GM21447 (cell line): ENCODE data around the gene EPS8.
"Not testable (repeated sequence)": the region's sequence is repeated elsewhere in the genome, so short reads cannot be mapped to it uniquely, and the experiment has no call there.

Experiments used
- ATAC-seq: cut with Tn5 transposase; IDR thresholded peaks from one replicate; pipeline ENCODE4 v1.9.1; 2021; ENCODE audit not compliant: unreplicated experiment

EPS8 gene

DNA sequence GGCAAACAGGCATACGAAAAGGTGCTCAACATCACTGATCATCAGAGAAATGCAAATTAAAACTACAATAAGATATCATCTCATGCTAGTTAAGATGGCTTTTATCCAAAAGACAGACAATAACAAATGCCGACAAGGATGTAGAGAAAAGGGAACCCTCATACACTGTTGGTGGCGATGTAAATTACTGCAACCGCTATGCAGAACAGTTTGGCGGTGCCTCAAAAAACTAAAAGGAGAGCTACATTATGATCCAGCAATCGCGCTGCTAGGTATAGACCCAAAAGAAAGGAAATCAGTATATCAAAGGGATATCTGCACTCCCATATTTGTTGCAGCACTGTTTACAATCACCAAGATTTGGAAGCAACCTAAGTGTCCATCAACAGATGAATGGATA, 27.0 kb downstream of the EPS8 start:
- not testable (repeated sequence) for ATAC-seq

DNA sequence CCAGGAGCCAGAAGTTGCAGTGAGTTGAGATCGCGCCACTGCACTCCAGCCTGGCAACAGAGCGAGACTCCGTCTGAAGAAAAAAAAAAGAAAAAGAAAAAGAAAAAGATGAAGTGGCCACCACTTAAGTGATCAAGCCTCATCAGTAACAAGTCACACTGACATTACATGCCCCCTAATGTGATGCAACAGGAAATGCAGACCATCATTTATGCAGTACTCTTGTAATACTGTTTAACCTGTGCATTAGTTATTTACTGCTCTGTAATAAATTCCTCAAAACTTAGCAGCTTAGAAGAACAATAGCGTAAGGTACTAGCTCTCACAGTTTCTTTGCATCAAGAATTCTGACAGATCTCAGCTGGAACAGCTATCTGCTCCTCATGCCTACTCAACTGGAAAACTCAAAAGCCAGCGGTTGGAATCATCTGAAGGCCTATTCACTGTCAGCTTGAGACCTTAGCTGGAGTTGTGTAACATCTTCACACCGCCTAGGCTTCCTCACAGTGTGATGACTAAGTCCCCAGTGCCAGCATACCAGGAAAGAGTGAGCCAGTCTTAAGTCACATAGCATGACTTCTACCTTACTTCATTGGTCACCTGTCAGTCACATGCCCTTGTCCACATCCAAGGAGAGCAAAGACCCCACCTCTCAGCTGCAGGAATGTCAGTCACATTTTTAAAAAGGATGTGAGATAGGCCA, 31.5 kb downstream of the EPS8 start:
- ATAC-seq, result no peak

DNA sequence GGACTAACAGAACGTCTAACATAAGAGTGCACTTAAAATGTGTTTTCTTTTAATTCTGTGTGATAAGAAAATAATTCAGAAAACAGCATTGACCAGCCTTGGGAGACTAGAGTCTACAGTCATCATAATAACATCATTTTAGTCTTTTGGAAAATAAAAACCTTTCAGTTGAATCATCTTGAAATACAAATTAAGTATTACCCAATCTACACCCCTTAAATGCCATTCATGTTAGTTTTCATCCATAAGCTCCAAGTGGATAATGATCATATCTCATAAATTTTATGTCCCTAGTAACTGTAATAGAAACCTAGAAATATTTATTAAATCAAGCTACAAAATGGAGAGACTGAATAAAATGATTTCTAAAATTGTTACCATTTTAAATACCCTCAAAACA, 32.4 kb downstream of the EPS8 start:
- ATAC-seq, result no peak

DNA sequence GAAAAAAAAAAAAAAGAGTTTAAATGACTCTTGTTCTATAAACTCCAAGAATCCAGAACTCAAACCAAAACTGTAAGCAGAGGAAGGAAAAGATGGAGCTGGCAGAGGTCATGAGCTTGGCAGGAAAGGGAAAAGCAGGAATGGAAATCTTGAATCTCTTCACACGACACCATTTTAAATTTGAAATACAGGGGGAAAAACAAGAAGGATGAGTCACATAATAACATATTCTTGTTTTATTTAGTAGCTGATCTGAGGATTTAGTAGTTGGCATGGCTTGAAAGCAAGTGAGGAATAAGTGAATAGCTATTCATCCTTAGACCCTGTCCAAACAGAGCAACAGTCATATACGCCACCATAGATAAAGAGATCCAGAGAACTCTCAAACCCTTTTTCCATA, 35.0 kb downstream of the EPS8 start:
- ATAC-seq, result no peak

DNA sequence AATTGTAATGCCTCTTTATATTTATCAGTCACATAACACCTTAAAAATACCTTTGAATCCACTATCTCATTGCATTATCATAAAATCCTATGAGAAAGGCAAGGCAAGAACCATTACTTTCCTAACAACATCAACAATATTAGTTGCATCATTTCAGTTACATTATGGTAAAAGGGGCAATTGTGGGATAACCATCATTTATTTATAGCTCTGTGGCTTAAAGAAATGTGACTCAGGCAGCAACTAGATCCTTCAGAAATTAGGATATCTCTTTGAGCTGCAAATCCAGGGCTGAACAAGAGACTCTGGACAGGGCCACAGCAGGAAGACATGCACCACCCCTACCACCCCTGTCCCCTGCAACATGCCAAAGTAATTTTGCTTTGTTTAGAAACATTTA, 36.4 kb downstream of the EPS8 start:
- no peak for ATAC-seq

DNA sequence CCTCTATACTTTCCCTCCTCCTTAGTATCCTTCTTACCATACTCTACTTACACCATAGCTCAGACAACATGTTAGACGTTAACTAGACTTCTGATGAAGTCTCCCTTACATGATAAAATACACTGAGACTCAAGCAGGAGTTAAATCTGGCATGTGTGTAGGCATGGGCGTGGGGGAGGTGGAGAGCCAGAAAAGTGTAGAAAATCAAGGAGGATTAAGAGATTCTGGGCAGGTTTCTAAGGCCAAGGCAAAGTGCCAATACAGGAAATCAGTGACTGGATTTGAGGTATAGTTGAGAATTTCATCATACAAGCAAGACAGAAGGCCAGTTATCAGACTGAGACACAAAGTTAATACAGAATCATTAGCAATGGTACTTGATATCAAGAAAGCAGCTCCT, 37.4 kb downstream of the EPS8 start:
- no peak for ATAC-seq

DNA sequence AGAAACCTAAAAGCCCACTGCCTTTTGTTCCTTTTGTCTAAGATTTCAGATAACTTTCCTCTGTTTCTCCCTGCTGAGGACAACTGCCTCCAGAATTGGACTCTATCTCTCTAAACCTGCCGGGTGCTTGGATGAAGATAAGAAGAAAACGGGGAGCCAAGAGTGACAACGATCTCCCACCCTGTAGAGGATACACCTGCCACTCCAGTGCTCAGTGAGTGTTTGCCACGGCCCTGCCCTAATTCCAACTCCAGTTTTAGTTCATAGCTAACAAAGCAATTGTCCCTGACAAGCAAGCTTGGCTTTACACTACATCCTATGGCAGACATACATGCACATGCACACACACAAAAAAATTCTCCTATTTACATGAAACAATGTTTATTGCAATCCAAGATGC, 39.3 kb downstream of the EPS8 start:
- no peak for ATAC-seq

DNA sequence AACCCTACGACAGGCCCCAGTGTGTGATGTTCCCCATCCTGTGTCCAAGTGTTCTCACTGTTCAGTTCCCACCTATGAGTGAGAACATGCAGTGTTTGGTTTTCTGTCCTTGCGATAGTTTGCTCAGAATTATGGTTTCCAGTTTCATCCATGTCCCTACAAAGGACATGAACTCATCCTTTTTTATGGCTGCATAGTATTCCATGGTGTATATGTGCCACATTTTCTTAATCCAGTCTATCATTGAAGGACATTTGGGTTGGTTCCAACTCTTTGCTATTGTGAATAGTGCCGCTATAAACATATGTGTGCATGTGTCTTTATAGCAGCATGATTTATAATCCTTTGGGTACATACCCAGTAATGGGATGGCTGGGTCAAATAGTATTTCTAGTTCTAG, 47.3 kb downstream of the EPS8 start:
- ATAC-seq, result not testable (repeated sequence)

DNA sequence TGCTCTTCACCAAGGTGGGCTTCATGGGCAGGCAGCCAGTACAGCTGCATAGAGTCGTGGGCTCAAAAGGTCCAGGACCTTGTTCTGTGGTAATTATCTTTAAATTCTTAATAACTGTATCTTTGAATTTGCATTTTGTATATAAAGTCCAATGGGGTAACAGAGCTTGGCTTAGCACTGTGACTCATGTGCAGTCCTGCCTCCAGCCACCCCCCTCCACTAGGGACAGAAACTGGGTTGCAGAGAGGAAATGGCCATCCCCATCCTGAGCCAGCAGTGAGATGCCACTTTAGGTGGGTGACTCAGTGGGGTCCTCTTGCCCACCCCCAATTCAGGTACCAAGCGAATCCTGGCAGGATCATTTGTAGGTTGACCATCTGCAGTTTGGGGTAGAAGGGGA, 48.1 kb downstream of the EPS8 start:
- no peak for ATAC-seq

DNA sequence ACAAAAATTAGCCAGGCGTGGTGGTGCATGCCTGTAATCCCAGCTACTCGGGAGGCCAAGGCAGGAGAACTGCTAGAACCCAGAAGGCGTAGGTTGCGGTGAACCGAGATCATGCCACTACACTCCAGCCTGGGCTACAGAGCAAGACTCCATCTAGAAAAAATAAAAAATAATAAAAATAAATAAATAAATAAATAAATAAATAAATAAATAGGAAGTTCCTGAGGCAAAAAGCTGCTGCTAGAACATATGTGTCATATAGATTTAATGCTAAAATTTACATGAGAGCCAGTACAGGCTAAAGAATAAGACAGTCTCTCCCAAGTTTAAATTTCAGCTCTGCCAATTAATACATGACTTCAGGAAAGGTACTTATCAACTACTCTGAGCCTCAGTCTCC, 48.8 kb downstream of the EPS8 start:
- not testable (repeated sequence) for ATAC-seq

DNA sequence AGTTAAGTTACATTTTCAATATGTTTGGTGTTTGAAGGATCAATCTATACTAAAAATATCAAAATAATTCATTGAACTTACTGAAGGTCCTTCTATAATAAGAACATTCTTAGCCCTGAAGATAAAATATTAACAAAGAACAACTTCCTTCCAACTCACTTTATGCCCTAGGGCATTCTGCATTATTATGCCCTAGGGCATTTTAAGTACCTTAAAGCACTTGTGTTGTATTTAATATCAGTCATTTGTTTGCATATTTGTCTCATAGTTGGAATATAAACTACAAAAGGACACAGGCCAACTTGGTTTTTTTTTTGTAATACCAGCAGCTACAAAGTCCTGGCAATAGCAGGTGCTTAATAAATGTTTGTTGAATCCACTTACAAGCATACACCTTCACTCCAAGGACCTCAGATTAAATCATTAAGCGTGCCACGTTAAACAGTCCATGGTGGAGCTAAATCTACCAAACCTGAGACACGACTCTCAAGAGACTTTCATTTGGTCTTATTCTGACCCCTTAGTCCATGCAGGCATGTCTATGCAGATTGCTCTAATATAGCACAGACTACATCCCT, 50.7 kb downstream of the EPS8 start:
- no peak for ATAC-seq

DNA sequence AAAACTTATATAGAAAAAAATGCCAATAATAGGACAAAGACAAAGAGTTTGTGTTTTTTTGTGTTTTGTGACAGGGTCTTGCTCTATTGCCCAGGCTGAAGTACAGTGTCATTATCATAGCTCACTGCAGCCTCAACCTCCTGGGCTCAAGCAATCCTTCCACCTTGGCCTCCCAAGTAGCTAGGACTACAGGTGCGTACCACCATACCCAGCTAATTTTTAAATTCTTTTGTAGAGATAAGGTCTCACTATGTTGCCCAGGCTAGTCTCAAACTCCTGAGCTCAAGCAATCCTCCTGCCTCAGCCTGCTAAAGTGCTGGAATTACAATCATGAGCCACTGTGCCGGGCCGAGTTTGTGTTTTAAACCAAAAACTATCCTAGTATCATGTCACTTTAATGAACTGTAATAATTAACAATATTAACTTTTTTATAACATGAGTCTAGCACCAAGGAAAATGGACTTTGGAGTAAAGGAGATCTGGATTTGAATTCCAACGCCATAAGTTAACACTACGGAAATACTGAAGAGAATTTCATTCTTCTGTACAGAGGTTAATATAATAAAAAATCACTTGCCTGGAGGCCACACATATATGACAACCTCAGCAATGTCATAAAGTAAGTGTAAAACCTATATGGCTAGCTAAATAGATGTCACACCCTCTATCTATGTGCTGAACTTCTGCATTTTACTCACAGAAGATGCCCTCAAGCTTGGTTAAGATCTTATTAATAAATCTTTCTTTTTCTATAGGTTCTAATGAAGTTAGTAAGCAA, 53.2 kb downstream of the EPS8 start:
- no peak for ATAC-seq

DNA sequence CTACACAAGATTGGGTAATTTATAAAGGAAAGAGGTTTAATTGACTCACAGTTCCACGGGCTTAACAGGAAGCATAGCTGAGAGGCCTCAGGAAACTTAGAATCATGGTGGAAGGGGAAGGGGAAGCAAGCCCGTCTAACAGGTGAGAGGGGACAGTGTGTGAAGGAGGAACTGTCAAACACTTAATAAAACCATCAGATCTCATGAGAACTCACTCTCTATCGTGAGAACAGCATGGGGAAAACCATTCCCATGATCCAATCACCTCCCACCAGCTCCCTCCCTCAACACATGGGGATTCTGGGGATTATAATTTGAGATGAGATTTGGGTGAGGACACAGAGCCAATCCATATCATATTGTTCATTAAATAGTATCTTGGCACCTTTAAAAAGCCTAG, 56.1 kb downstream of the EPS8 start:
- no peak for ATAC-seq

DNA sequence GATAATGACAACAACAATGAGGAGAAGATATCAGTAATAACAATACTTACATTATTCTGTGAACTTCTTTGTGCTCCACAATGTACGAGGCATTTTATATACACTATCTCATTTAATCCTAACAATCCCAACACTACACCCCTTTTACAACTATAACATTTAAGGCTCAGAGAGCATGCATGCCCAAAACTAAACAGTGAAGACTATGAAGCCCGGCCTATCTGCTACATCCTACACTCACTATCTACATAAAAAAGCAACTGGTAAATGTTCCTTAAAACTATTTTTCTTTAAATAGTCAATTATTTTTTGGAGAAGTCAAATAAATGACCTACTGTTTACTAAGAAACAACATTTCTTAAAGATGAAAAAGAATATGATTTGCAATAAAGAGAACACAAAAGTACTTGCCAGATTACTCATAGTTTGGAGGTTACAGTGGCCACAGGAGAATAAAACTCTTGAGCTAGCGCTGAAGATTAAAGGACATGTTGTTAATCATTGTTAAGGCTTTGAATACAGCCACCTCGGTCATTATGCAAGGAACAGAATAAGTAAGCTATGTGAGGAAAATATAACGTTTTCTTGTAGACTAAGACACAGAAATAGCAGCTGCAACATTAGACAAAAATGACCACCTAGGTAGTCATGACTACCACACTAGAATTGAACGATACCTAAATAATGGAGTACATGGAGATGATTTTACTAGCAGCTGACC, 56.7 kb downstream of the EPS8 start:
- ATAC-seq, result no peak

DNA sequence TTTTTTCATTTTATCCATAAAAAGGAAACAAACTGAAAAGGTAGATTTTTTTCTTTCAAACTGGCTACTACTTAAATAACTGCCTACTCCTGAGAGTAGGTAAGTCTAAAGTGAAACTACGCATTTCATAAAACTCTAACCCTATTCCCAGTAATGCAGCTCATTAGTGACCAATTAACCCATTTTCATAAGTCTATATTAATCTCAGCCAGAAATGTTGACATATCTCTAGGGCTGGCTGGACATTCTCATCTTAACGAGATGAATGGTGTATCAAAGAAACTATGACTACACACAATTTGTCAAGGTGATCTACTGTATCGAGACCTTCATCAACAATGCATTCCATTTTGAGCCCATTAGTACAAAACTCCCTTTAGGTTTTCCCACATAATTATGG, 57.2 kb downstream of the EPS8 start:
- ATAC-seq, result no peak

DNA sequence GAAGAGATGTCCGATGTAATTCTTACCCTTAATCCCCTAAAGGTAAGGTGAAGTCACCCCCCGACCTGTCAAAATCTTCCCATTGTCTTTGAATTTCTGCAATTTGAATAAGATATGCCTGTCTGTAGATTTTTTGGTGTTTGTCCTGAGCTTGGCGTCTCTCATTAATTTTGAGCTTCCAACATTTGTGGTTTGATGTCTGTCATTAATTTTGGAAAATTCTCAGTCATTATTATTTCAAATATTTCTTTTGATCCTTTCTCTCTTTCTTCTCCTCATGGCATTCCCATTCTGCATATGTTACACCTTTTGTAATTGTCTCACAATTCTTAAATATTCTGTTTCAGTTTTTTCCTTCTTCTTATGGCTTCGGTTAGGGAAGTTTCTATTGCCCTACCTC, 60.1 kb downstream of the EPS8 start:
- no peak for ATAC-seq

DNA sequence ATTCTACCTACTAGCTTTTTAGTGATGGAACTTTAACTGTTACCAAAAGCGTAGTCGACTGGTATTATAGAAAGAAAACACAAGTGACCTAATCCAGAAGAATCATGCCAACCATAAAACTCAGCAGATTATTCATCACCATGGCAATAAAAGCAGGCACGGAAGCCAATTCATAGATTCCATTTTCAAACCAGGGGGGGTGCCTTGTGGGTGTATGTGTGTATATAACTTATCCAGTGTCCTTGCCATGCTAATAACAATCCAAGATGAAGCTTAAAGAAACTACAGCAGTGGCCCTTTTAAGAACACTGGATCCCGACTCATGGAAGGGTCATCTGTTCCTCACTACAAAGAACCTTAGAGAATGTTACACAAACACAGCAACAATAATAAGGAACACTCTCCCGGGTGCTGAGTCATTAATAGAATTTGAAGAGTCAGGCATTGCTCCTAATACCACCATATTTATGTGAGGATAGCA, 61.0 kb downstream of the EPS8 start:
- no peak for ATAC-seq

DNA sequence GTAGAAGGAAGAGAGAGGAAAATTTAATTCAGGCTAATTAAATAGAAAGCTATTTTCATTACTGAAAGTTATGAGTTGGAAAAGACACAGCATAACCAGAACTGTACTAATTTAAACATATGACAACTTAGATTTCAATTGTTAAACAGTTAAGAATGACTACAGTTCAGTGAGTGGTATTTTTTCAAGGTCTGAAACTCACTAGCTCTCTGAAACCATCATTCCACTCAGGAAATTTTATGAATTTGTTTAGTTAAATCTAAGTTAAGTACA, 62.4 kb downstream of the EPS8 start:
- ATAC-seq, result no peak

DNA sequence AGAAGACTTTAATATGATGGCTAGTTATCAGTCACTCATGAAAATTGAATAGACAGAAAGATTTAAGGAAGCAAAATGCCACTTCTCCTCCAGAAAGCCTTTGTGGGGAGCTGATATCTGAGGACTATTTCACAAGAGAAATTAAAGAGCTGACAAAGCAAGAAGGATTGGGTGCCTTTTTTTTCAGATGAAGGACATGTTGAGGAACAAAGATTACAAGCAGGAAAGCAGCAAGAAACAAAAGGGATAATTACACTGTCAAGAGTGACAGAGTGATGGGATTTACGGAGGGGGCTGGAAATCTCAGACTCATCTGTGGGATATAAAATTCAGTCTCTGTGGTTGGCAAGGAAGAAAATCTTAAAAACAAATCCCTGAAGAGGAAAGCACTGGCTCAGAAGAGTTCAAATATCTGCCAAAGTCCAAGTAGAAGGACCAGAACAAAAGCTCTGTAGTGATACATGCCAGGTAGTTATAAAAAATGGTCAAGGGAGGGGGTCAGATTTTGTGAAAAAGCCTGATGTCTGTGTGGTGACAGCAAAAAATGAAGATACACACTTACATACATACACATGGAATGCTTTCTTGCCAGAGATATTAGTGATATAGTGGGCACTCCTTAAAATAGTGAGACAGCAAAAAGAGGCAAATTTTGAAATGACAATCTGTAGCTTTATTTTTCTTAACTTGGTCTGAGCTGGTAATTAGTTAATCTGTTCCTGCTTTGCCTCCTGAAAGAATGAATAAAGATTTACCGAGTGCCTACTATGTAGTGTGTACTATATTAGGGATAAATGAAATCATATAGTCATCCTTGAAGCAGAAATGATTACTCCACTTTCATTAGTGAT, 62.9 kb downstream of the EPS8 start:
- ATAC-seq, result no peak

DNA sequence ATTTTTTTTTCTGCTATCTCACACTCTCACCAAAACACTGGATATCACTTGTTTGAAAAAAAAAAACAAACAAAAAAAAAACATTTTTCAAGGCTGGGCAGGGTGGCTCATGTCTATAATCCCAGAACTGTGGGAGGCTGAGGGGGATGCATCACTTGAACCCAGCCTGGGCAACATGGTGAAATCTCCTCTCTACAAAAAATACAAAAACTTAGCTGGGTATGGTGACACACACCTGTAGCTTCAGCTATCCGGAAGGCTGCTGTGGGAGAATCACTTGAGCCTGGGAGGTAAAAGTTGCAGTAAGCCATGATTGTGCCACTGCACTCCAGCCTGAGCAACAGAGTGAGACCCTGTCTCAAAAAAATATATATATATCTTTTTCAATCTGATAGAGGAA, 66.2 kb downstream of the EPS8 start:
- no peak for ATAC-seq
